ENCODE measurements around the gene TTC13. TPM values are rescaled to one million over a fixed set of nuclear protein-coding genes. Genes with fewer than 3 reads are reported as not detected.

TTC13 gene
- total and polyA plus RNA-seq, 2 of the 13 experiments (the other 11 are each of a cell fraction or from before 2014, with no cell fraction given) = 5.8 to 15.9 TPM

DNA sequence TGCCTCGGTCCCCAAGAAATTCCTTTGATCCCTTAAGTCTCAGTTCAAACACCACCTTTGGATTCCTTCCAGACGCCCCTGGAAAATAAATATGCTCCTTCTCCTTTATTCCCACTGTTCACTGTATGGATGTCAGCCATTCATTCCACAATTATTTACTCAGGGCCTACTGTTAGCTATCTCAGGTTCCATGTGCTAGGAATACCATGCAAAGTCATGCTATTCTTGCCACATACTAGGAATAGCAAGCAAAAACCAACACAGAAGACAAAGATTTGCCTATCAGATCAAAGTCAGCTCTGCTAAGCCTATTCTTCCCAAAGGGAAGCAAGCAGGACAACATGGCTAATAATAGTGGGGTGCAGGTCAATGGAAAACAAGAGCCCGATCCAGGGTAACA lies 29.8 kb downstream of the TTC13 start (continued):
- TF ChIP-seq ELF3 (CRISPR knock-in tag; IDR thresholded peaks at IDR 0.05) = no peak

DNA sequence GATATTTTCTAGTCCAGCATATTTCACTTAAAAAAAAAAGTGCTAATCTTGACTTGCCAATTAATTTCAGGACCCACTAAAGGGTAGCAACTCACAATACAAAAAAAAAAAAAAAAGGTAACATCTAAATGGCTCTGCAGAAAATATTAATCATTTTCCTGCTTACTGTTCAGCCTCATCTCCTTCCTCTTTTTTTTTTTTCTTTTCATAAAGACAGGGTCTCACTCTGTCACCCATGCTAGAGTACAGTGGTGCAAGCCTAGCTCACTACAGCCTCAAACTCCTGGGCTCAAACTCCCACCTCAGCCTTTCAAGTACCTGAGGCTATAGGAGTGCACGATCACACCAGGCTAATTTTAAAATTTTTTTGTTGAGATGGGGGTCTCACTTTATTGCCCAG lies 30.4 kb downstream of the TTC13 start:
- FAIRE-seq (no peak), ATAC-seq (no peak), DNase-seq (ENCODE audit: low spot score) (no peak)
- intact Hi-C loops (cut with micrococcal nuclease; ENCODE audit: unreplicated experiment) = no loop called here
- Histone ChIP-seq H3K27ac (ENCODE audit: extremely low read length, insufficient read depth, low read length) (no peak overlapping the region), H3K36me3 (replicated peaks in 1 of 2; ENCODE audit: control insufficient read depth in 1 of 2, insufficient read depth in 2 of 2, low read length in 2 of 2) (no peaks in the 10 kb centered on the region; a peak in 2 of 5 replicates), H3K79me2 (ENCODE audit: insufficient read depth, low read length) (no peaks in the 10 kb centered on the region), H3K27me3 (ENCODE audit: control insufficient read depth in 1 of 2, insufficient read depth in 2 of 2, low read length in 2 of 2) (no peaks in the 10 kb centered on the region), H3K4me1 (ENCODE audit: insufficient read depth, low read length) (peaks cover 12% of the 10 kb centered on the region), H3K4me3 (replicated peaks in 1 of 3; ENCODE audit: insufficient read depth in 1 of 3, low read depth in 2 of 3, low read length in 3 of 3) (no peak overlapping the region), H3K4me2 (ENCODE audit: low read depth, low read length) (no peak overlapping the region), H4K20me1 (ENCODE audit: insufficient read depth, low read length) (no peaks in the 10 kb centered on the region), H3K9me3 (ENCODE audit: low read length) (no peaks in the 10 kb centered on the region), H3K9ac (ENCODE audit: insufficient read depth, low read depth, low read length) (no peak overlapping the region), H2AFZ (ENCODE audit: low read length) (no peak overlapping the region)
- no TSS peak for BruUV-seq (replicated peaks)
- in situ Hi-C loops (cut with HindIII; ENCODE audit: extremely low pct_ligation_motif_present, low pct_unique_long_range_greater_than_20kb) = no loop called here
- ChIA-PET CTCF (ENCODE audit: low intra/inter-chr PET ratio, low total read pairs) (no interaction called here), POLR2A (no interaction called here)
- 100% methylated on average over 1 of the region's 1 CpG for WGBS (ENCODE audit: low lambda C conversion rate)
- TF ChIP-seq ZC3H4 (CRISPR knock-in tag; IDR thresholded peaks at IDR 0.05; ENCODE audit: borderline replicate concordance) = no peak
- TF ChIP-seq KMT2A (CRISPR knock-in tag; IDR thresholded peaks at IDR 0.05) = no peak
- TF ChIP-seq DNMT1 (CRISPR knock-in tag; IDR thresholded peaks at IDR 0.05) = no peak
- no peak for TF ChIP-seq ZNF761 (CRISPR knock-in tag; conservative IDR thresholded peaks at IDR 0.05)
- TF ChIP-seq HMGA1 (CRISPR knock-in tag; conservative IDR thresholded peaks at IDR 0.05) = no peak
- no peak for TF ChIP-seq YEATS4 (CRISPR knock-in tag; IDR thresholded peaks at IDR 0.05; ENCODE audit: borderline replicate concordance)
- no peak for TF ChIP-seq ZNF660 (CRISPR knock-in tag; IDR thresholded peaks at IDR 0.05; ENCODE audit: borderline replicate concordance, low read depth)
- no peak for TF ChIP-seq ZFX (CRISPR knock-in tag; IDR thresholded peaks at IDR 0.05; ENCODE audit: low read depth)
- TF ChIP-seq MBD4 (IDR thresholded peaks at IDR 0.05; ENCODE audit: borderline replicate concordance, low read length) = no peak
- TF ChIP-seq, protein P1, sequence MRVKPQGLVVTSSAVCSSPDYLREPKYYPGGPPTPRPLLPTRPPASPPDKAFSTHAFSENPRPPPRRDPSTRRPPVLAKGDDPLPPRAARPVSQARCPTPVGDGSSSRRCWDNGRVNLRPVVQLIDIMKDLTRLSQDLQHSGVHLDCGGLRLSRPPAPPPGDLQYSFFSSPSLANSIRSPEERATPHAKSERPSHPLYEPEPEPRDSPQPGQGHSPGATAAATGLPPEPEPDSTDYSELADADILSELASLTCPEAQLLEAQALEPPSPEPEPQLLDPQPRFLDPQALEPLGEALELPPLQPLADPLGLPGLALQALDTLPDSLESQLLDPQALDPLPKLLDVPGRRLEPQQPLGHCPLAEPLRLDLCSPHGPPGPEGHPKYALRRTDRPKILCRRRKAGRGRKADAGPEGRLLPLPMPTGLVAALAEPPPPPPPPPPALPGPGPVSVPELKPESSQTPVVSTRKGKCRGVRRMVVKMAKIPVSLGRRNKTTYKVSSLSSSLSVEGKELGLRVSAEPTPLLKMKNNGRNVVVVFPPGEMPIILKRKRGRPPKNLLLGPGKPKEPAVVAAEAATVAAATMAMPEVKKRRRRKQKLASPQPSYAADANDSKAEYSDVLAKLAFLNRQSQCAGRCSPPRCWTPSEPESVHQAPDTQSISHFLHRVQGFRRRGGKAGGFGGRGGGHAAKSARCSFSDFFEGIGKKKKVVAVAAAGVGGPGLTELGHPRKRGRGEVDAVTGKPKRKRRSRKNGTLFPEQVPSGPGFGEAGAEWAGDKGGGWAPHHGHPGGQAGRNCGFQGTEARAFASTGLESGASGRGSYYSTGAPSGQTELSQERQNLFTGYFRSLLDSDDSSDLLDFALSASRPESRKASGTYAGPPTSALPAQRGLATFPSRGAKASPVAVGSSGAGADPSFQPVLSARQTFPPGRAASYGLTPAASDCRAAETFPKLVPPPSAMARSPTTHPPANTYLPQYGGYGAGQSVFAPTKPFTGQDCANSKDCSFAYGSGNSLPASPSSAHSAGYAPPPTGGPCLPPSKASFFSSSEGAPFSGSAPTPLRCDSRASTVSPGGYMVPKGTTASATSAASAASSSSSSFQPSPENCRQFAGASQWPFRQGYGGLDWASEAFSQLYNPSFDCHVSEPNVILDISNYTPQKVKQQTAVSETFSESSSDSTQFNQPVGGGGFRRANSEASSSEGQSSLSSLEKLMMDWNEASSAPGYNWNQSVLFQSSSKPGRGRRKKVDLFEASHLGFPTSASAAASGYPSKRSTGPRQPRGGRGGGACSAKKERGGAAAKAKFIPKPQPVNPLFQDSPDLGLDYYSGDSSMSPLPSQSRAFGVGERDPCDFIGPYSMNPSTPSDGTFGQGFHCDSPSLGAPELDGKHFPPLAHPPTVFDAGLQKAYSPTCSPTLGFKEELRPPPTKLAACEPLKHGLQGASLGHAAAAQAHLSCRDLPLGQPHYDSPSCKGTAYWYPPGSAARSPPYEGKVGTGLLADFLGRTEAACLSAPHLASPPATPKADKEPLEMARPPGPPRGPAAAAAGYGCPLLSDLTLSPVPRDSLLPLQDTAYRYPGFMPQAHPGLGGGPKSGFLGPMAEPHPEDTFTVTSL (CRISPR knock-in tag; IDR thresholded peaks at IDR 0.05; ENCODE audit: borderline replicate concordance) = no peak
- no peak for TF ChIP-seq ZNF205 (CRISPR knock-in tag; IDR thresholded peaks at IDR 0.05)
- TF ChIP-seq RAD51 (IDR thresholded peaks at IDR 0.05; ENCODE audit: borderline replicate concordance) = no peak
- TF ChIP-seq MIER2 (CRISPR knock-in tag; IDR thresholded peaks at IDR 0.05) = no peak
- TF ChIP-seq, protein P2, sequence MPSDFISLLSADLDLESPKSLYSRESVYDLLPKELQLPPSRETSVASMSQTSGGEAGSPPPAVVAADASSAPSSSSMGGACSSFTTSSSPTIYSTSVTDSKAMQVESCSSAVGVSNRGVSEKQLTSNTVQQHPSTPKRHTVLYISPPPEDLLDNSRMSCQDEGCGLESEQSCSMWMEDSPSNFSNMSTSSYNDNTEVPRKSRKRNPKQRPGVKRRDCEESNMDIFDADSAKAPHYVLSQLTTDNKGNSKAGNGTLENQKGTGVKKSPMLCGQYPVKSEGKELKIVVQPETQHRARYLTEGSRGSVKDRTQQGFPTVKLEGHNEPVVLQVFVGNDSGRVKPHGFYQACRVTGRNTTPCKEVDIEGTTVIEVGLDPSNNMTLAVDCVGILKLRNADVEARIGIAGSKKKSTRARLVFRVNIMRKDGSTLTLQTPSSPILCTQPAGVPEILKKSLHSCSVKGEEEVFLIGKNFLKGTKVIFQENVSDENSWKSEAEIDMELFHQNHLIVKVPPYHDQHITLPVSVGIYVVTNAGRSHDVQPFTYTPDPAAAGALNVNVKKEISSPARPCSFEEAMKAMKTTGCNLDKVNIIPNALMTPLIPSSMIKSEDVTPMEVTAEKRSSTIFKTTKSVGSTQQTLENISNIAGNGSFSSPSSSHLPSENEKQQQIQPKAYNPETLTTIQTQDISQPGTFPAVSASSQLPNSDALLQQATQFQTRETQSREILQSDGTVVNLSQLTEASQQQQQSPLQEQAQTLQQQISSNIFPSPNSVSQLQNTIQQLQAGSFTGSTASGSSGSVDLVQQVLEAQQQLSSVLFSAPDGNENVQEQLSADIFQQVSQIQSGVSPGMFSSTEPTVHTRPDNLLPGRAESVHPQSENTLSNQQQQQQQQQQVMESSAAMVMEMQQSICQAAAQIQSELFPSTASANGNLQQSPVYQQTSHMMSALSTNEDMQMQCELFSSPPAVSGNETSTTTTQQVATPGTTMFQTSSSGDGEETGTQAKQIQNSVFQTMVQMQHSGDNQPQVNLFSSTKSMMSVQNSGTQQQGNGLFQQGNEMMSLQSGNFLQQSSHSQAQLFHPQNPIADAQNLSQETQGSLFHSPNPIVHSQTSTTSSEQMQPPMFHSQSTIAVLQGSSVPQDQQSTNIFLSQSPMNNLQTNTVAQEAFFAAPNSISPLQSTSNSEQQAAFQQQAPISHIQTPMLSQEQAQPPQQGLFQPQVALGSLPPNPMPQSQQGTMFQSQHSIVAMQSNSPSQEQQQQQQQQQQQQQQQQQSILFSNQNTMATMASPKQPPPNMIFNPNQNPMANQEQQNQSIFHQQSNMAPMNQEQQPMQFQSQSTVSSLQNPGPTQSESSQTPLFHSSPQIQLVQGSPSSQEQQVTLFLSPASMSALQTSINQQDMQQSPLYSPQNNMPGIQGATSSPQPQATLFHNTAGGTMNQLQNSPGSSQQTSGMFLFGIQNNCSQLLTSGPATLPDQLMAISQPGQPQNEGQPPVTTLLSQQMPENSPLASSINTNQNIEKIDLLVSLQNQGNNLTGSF (CRISPR knock-in tag; IDR thresholded peaks at IDR 0.05) = no peak
